Gastroesophageal sphincter (tissue), 4 donors: ENCODE measurements around the gene DAPK1. TPM values are rescaled to one million over a fixed set of nuclear protein-coding genes. Genes with fewer than 3 reads are reported as not detected.

Experiments used
- ATAC-seq: fragments of 150-250 bp; one replicate; pipeline ENCODE4 v1.9.1; 2016; ENCODE audit warnings: mild to moderate bottlenecking, moderate library complexity
- H3K27ac ChIP-seq, 4 donors: fragments of 200-600 bp; sonication (generic) in 3 of 4; 1 replicate in 3 of 4; 2 replicates in 1 of 4; pipeline ENCODE4 v1.5.1; 2016 to 2019
- H3K27me3 ChIP-seq: fragments of 200-600 bp; sonication (generic); one replicate; pipeline ENCODE4 v1.5.1; 2019
- H3K36me3 ChIP-seq, 2 donors: fragments of 200-600 bp; sonication (generic); one replicate each; pipeline ENCODE4 v1.5.1; 2019; ENCODE audit warnings: control low read depth in 1 of 2
- H3K4me1 ChIP-seq, 3 donors: fragments of 200-600 bp; sonication (generic); 1 replicate in 2 of 3; 2 replicates in 1 of 3; pipeline ENCODE4 v1.5.1; 2016 to 2019; ENCODE audit warnings: control low read depth in 2 of 3
- H3K4me3 ChIP-seq, 2 donors: fragments of 200-600 bp; sonication (generic); one replicate each; pipeline ENCODE4 v1.5.1; 2019; ENCODE audit warnings: mild to moderate bottlenecking in 1 of 2, moderate library complexity in 1 of 2
- H3K9me3 ChIP-seq, 3 donors: fragments of 200-600 bp; sonication (generic); one replicate each; pipeline ENCODE4 v1.5.1; 2017 to 2019; ENCODE audit warnings: control low read depth in 2 of 3
- CTCF ChIP-seq, 4 experiments: fragments of 200-600 bp in 2 of 4; fragments of 450-650 bp in 2 of 4; sonication (generic) in 1 of 4; IDR thresholded peaks; one replicate each; pipeline ENCODE4 v1.5.1; 2017 to 2019; ENCODE audit warnings: antibody characterized with exemption in 4 of 4, mild to moderate bottlenecking in 2 of 4, moderate library complexity in 2 of 4
- EP300 ChIP-seq: sonication (generic); formaldehyde crosslinking; IDR thresholded peaks from one replicate; pipeline ENCODE4 v1.6.1; 2017; ENCODE audit warnings: antibody characterized with exemption, mild to moderate bottlenecking
- POLR2A ChIP-seq, 2 donors: fragments of 450-650 bp; IDR thresholded peaks; one replicate each; pipeline ENCODE4 v1.6.1; 2017; ENCODE audit warnings: antibody characterized with exemption in 2 of 2, mild to moderate bottlenecking in 2 of 2, moderate library complexity in 1 of 2
- POLR2AphosphoS5 ChIP-seq: sonication (generic); formaldehyde crosslinking; IDR thresholded peaks from one replicate; pipeline ENCODE4 v1.6.1; 2017; ENCODE audit warnings: antibody characterized with exemption
- WGBS, 2 donors: methylation state at CpG; one replicate each; pipeline ENCODE4 v1.1.5; 2018; ENCODE audit warnings: low coverage in 1 of 2; 5-methylcytosine and 5-hydroxymethylcytosine counted together
- total RNA-seq, 4 donors: library from RNA; depleted of rRNA; stranded (reverse); fragments of >200 nt; gene quantifications; one replicate each; pipeline ENCODE4 v1.1.0, GENCODE V29; 2016

The DAPK1 gene
- total RNA-seq, 4 donors from 2014 or later = 52.3 to 119 (median 75.3) TPM

- Histone ChIP-seq H3K27me3 (no peaks in the 10 kb centered on the region), H3K4me3 (no peak overlapping the region), H3K27ac (peak overlapping the region; percentile 70 to 85 (median 75)), H3K36me3 (no peaks in the 10 kb centered on the region), H3K4me1 (peaks cover 9 to 77% (median 25%) of the 10 kb centered on the region in 3 donors), H3K9me3 (no peaks in the 10 kb centered on the region)
- no peak for ATAC-seq
- no peak for TF ChIP-seq EP300
- TF ChIP-seq POLR2AphosphoS5 = no peak
- TF ChIP-seq POLR2A (IDR thresholded peaks at IDR 0.05) = no peak
- no peak for TF ChIP-seq CTCF (IDR thresholded peaks at IDR 0.05)
- 88 to 100% methylated on average over 1 to 10 of the region's 10 CpGs for WGBS, 2 donors
Measured at GRCh38 chr9:87580941-87581438, 83.3 kb downstream of the DAPK1 start.

GRCh38 chr9:87581513-87581912 lies 83.8 kb downstream of the DAPK1 start:
- WGBS, 2 donors = 6 to 7% methylated on average over 3 of the region's 3 CpGs
- no peaks in the 10 kb centered on the region for H3K36me3 ChIP-seq
- H3K27ac ChIP-seq = peak overlapping the region; percentile 70 to 85 (median 75)
- H3K27me3 ChIP-seq = no peaks in the 10 kb centered on the region
- H3K9me3 ChIP-seq = no peaks in the 10 kb centered on the region
- ATAC-seq = peak; percentile 88
- TF ChIP-seq POLR2AphosphoS5 = peak; percentile 83
- no peak for TF ChIP-seq CTCF (IDR thresholded peaks at IDR 0.05)
- H3K4me3 ChIP-seq = no peak overlapping the region
- peaks cover 9 to 78% (median 25%) of the 10 kb centered on the region in 3 donors for H3K4me1 ChIP-seq

GRCh38 chr9:87581949-87582637 lies 84.4 kb downstream of the DAPK1 start:
- Histone ChIP-seq H3K9me3 (no peaks in the 10 kb centered on the region), H3K27ac (peak overlapping the region; percentile 70 to 85 (median 75)), H3K36me3 (no peaks in the 10 kb centered on the region), H3K4me3 (no peak overlapping the region), H3K27me3 (no peaks in the 10 kb centered on the region), H3K4me1 (peaks cover 9 to 79% (median 25%) of the 10 kb centered on the region in 3 donors)
- TF ChIP-seq EP300 (no peak), POLR2A (IDR thresholded peaks at IDR 0.05) (no peak), CTCF (IDR thresholded peaks at IDR 0.05) (no peak), POLR2AphosphoS5 (peak; percentile 8)
- peak; percentile 60 for ATAC-seq
- WGBS, 2 donors = 67 to 72% methylated on average over 9 of the region's 10 CpGs

GRCh38 chr9:87584326-87584725 lies 86.7 kb downstream of the DAPK1 start:
- H3K27ac ChIP-seq = peak overlapping the region in 2 of 4 donors; percentile 8 to 32
- peaks cover 9 to 73% (median 16%) of the 10 kb centered on the region in 3 donors for H3K4me1 ChIP-seq

More at GRCh38 chr9:87584326-87584725, 86.7 kb downstream of the DAPK1 start:
- no peaks in the 10 kb centered on the region for H3K27me3 ChIP-seq
- no peak for ATAC-seq
- no peaks in the 10 kb centered on the region for H3K9me3 ChIP-seq
- TF ChIP-seq CTCF (IDR thresholded peaks at IDR 0.05) = no peak
- no peak for TF ChIP-seq EP300
- TF ChIP-seq POLR2A (IDR thresholded peaks at IDR 0.05) = no peak
- no peak for TF ChIP-seq POLR2AphosphoS5
- H3K4me3 ChIP-seq = no peak overlapping the region
- no peaks in the 10 kb centered on the region for H3K36me3 ChIP-seq
